WTC11 (cell line): ENCODE measurements around the gene TOR4A. TPM values are rescaled to one million over a fixed set of nuclear protein-coding genes. Genes with fewer than 3 reads are reported as not detected.
A peak's percentile ranks its signal among the peaks of the same experiment; 100 is the strongest.

Source experiments
- ATAC-seq: fragments of 200-7000 bp; cut with Tn5 transposase; 2 replicates; pipeline ENCODE4 v1.10.0; 2021; ENCODE audit warnings: mild to moderate bottlenecking, moderate library complexity
- CTCF ChIA-PET: fragments of 300-600 bp; sonication (Branson Sonifier 250); formaldehyde crosslinking; loops from one replicate; lab custom pipeline; 2021; ENCODE audit warnings: antibody characterized with exemption; lab: Charles Lee
- POLR2A ChIA-PET: fragments of 350-600 bp; sonication (Branson Sonifier 250); formaldehyde crosslinking; loops from one replicate; lab custom pipeline; 2021; ENCODE audit warnings: antibody characterized with exemption; lab: Charles Lee
- DNase-seq: peaks from one replicate; pipeline ENCODE4 v3.0.0; 2021; ENCODE audit warnings: low spot score
- H3K27ac Mint-ChIP-seq: 2 replicates; pipeline ENCODE4 v1.8.0; 2021; ENCODE audit warnings: mixed read lengths
- H3K27me3 Mint-ChIP-seq: 2 replicates; pipeline ENCODE4 v1.8.0; 2021; ENCODE audit warnings: low read depth, mild to moderate bottlenecking, moderate library complexity, mixed read lengths
- H3K36me3 Mint-ChIP-seq: 2 replicates; pipeline ENCODE4 v1.8.0; 2021; ENCODE audit warnings: mixed read lengths
- H3K4me1 Mint-ChIP-seq: 2 replicates; pipeline ENCODE4 v1.8.0; 2022; ENCODE audit warnings: mixed read lengths
- H3K4me3 Mint-ChIP-seq: 2 replicates; pipeline ENCODE4 v1.8.0; 2021; ENCODE audit warnings: mild to moderate bottlenecking, moderate library complexity, mixed read lengths
- H3K9me3 Mint-ChIP-seq: 2 replicates; pipeline ENCODE4 v1.8.0; 2021; ENCODE audit warnings: mixed read lengths
- FOXP1 ChIP-seq: sonication (generic); formaldehyde crosslinking; IDR thresholded peaks from 2 replicates; pipeline ENCODE4 v1.8.0; 2022; ENCODE audit warnings: missing genetic modification reagents, mild to moderate bottlenecking, moderate library complexity, borderline replicate concordance
- MYBL2 ChIP-seq: sonication (generic); formaldehyde crosslinking; IDR thresholded peaks from 2 replicates; pipeline ENCODE4 v1.8.1; 2023; ENCODE audit warnings: mild to moderate bottlenecking, moderate library complexity, missing genetic modification reagents
- NFATC4 ChIP-seq: fragments of 250-450 bp; sonication (Bioruptor Pico); IDR thresholded peaks from 2 replicates; pipeline ENCODE4 v1.9.0; 2021; ENCODE audit warnings: mild to moderate bottlenecking
- NFE2L1 ChIP-seq: sonication (generic); formaldehyde crosslinking; IDR thresholded peaks from 2 replicates; pipeline ENCODE4 v1.8.1; 2023; ENCODE audit warnings: missing genetic modification reagents
- NR1H2 ChIP-seq: sonication (generic); formaldehyde crosslinking; IDR thresholded peaks from 2 replicates; pipeline ENCODE4 v1.9.0; 2021; ENCODE audit warnings: mild to moderate bottlenecking, moderate library complexity, missing genetic modification reagents
- RORB ChIP-seq: fragments of 250-450 bp; sonication (Bioruptor Pico); IDR thresholded peaks from 2 replicates; pipeline ENCODE4 v1.9.0; 2021; ENCODE audit warnings: mild to moderate bottlenecking
- SMAD3 ChIP-seq: sonication (generic); formaldehyde crosslinking; IDR thresholded peaks from 2 replicates; pipeline ENCODE4 v1.8.0; 2022; ENCODE audit warnings: missing genetic modification reagents, mild to moderate bottlenecking, borderline replicate concordance
- TEAD4 ChIP-seq: sonication (generic); formaldehyde crosslinking; IDR thresholded peaks from 2 replicates; pipeline ENCODE4 v1.8.0; 2022; ENCODE audit warnings: mild to moderate bottlenecking, missing genetic modification reagents
- ZNF232 ChIP-seq: sonication (generic); formaldehyde crosslinking; IDR thresholded peaks from 2 replicates; pipeline ENCODE4 v1.8.0; 2022; ENCODE audit warnings: mild to moderate bottlenecking, missing genetic modification reagents
- ZNF317 ChIP-seq: sonication (generic); formaldehyde crosslinking; IDR thresholded peaks from 2 replicates; pipeline ENCODE4 v1.8.1; 2023; ENCODE audit warnings: low read depth, mild to moderate bottlenecking, moderate library complexity, missing genetic modification reagents, borderline replicate concordance
- total RNA-seq: library from RNA; stranded (reverse); gene quantifications from 3 replicates; pipeline ENCODE4 v1.2.3, GENCODE V29; 2021
- TF ChIP-seq, protein P1 (sequence below): fragments of 250-450 bp; sonication (Bioruptor Pico); IDR thresholded peaks from 2 replicates; pipeline ENCODE4 v1.9.0; 2021; ENCODE audit warnings: mild to moderate bottlenecking
- TF ChIP-seq, protein P2 (sequence below): sonication (generic); formaldehyde crosslinking; IDR thresholded peaks from 2 replicates; pipeline ENCODE4 v1.8.0; 2022; ENCODE audit warnings: mild to moderate bottlenecking, missing genetic modification reagents
- TF ChIP-seq, protein P3 (sequence below): sonication (generic); formaldehyde crosslinking; IDR thresholded peaks from 2 replicates; pipeline ENCODE4 v1.8.0; 2022; ENCODE audit warnings: mild to moderate bottlenecking, missing genetic modification reagents
- TF ChIP-seq, protein P4 (sequence below): fragments of 250-450 bp; sonication (Bioruptor Pico); conservative IDR thresholded peaks from 2 replicates; pipeline ENCODE4 v1.9.0; 2021; ENCODE audit warnings: mild to moderate bottlenecking

The TOR4A gene
- total RNA-seq, 1 experiment from 2014 or later, result 7.3 TPM

DNA sequence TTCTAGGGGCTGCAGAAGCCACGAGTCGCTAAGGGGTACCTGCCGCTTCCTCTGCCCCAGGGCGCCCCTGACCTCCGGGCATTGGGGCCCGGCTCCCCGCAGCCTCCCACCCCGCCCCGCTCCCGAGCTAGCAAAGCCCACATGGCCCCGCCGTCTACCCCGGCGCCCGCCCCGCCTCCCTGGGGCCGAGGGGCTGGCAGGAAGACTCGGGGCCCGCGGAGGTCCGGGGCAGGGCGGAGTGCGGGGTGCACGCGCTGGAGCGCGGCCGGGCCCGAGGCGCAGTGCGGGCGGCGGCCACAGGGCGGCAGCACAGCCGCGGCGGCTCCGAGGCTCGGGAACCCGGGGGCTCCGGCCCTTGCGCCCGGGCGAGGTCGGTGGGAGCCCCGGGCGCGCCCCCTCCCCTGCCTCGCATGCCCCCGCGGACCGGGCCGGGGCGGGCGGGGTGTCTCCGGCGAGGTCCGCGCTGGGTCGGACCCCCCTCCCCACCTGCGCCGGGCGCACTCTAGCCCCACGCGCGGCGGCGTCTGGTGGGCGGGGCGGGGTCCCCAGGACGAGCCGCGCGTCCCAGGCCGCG, 17.8 kb downstream of the TOR4A start (continued):
- TF ChIP-seq ZNF317 (CRISPR knock-in tag) (no peak), NR1H2 (CRISPR knock-in tag) (no peak)
- TF ChIP-seq, protein P1, sequence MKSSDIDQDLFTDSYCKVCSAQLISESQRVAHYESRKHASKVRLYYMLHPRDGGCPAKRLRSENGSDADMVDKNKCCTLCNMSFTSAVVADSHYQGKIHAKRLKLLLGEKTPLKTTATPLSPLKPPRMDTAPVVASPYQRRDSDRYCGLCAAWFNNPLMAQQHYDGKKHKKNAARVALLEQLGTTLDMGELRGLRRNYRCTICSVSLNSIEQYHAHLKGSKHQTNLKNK, result no peak

DNA sequence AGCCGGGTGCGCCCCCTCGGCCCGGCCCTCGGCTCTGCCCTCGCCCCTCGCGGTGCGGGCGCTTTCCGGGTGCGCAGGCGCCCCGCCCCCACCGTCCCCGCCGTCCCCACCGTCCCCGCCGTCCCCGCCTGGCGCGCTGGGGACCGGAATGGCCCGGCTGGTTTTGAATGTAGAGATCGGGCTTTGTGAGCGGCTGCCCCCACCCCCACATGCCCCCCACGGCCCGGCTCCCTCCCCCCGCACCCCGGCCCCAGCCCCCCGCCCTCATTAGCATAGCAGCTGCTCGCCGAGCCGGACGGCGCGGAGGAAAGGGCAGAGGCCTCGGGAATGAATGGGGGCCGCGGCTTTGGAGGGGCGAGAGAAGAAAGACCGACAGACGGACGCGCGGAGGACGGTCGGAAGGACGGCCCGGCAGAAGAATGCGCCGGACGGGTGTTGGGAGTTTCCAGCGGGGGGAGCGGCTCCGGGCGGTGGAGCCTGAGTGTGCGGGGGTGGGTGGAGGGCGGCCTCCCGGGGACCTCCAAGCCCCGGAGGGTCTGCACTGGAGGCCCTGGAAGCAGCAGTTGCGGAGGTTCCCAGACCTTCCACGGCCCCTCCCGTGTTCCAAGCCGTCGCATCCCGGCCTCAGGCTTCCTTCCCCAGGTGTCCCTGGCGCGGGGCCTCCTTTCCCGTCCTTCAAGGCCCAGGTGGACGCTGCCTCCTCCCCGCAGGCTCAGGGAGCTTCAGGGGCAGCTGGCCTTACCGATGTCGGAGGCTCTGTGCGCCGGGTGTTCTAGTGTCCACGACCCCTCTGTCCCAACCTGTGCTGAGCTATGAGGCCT, 18.5 kb downstream of the TOR4A start:
- CTCF ChIA-PET, result interaction anchor here (0.6 to 3.8 kb wide), 18 partner anchors 9 to 1080 kb away, joined by 3 to 22 read pairs (median 4); partner anchors contain the start of genes ENTPD8, EXD3, NOXA1 and TOR4A
- H3K4me1 Mint-ChIP-seq, result peaks cover 47% of the 10 kb centered on the region
- peaks cover 2% of the 10 kb centered on the region; the same call in 1 of the 2 replicates for H3K36me3 Mint-ChIP-seq
- H3K27me3 Mint-ChIP-seq, result peaks cover 36% of the 10 kb centered on the region
- POLR2A ChIA-PET, result interaction anchor here (1.4 kb wide), 1 partner anchor 30 kb away, joined by 3 read pairs; no protein-coding TSS in a partner anchor
- no peak overlapping the region for H3K27ac Mint-ChIP-seq
- peak; percentile 40 for DNase-seq
- no peak for TF ChIP-seq NFE2L1 (CRISPR knock-in tag)
- TF ChIP-seq, protein P2, sequence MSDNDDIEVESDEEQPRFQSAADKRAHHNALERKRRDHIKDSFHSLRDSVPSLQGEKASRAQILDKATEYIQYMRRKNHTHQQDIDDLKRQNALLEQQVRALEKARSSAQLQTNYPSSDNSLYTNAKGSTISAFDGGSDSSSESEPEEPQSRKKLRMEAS (CRISPR knock-in tag), result 0 out of 2 replicates have a peak, but pooled peaks have one; percentile 11
- TF ChIP-seq FOXP1 (CRISPR knock-in tag), result no peak
- TF ChIP-seq RORB, result no peak
- TF ChIP-seq, all 79 proteins: peak for 1
- Mint-ChIP-seq H3K4me3 (peak overlapping the region; percentile 73), H3K9me3 (peaks cover 4% of the 10 kb centered on the region)
- no peak; the same call in 1 of the 2 replicates for ATAC-seq

DNA sequence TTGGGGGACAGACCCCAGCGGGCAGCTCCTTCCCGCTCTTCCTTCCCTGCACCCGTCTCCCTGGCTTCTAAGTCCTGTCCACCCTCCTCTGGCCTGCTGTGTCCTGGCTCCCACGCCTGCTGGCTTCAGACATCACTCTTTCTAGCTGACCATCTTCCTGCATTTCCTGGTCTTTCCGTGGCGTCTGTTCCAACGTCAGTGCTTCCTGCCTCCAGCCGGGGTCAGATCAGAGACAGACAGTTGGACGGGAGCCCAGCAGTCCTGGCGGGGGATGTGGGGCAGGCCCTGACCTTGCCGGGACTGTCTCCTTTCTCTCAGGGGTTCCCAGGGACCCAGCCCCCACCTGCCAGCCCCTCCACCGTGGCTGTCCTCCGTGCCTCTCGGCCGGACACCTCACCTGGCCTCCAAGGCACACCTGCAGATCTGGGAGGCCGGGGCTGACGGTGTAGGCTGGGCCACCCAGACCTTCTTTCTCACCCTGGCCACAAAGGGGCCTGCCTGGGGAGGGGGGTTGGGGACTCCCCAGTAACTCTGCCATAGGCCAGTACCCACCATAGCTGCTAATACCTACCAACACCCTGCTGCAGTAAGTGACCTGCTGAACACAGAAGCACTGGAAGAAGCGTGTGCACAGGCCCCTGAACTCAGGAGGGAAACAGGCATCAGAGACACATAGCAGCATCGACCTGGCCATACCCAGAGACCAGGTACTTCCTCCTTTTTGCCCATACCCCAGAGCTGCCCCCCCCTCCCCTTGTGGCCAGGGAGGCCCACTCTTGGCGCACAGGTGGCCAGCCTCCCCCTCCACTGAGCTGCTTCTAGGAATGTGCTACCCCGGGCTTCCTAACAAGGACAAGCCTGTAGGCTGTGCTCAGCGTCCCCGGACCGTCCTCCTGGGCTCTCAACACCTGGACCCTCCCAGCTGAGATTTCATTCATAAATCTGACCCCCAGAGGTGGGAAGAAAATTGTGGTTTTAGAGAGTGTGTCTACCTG, 19.4 kb downstream of the TOR4A start:
- Mint-ChIP-seq H3K36me3 (peaks cover 2% of the 10 kb centered on the region; the same call in 1 of the 2 replicates), H3K9me3 (peaks cover 4% of the 10 kb centered on the region), H3K4me3 (peak overlapping the region; percentile 73), H3K27ac (peak overlapping the region; percentile 70; the same call in 1 of the 2 replicates), H3K4me1 (peaks cover 47% of the 10 kb centered on the region), H3K27me3 (peaks cover 36% of the 10 kb centered on the region)
- POLR2A ChIA-PET, result interaction anchor here (1.4 kb wide), 1 partner anchor 31 kb away, joined by 3 read pairs; no protein-coding TSS in a partner anchor
- TF ChIP-seq, protein P3, sequence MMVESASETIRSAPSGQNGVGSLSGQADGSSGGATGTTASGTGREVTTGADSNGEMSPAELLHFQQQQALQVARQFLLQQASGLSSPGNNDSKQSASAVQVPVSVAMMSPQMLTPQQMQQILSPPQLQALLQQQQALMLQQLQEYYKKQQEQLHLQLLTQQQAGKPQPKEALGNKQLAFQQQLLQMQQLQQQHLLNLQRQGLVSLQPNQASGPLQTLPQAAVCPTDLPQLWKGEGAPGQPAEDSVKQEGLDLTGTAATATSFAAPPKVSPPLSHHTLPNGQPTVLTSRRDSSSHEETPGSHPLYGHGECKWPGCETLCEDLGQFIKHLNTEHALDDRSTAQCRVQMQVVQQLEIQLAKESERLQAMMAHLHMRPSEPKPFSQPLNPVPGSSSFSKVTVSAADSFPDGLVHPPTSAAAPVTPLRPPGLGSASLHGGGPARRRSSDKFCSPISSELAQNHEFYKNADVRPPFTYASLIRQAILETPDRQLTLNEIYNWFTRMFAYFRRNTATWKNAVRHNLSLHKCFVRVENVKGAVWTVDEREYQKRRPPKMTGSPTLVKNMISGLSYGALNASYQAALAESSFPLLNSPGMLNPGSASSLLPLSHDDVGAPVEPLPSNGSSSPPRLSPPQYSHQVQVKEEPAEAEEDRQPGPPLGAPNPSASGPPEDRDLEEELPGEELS (CRISPR knock-in tag), result no peak
- TF ChIP-seq MYBL2 (CRISPR knock-in tag), result no peak
- TF ChIP-seq, protein P4, sequence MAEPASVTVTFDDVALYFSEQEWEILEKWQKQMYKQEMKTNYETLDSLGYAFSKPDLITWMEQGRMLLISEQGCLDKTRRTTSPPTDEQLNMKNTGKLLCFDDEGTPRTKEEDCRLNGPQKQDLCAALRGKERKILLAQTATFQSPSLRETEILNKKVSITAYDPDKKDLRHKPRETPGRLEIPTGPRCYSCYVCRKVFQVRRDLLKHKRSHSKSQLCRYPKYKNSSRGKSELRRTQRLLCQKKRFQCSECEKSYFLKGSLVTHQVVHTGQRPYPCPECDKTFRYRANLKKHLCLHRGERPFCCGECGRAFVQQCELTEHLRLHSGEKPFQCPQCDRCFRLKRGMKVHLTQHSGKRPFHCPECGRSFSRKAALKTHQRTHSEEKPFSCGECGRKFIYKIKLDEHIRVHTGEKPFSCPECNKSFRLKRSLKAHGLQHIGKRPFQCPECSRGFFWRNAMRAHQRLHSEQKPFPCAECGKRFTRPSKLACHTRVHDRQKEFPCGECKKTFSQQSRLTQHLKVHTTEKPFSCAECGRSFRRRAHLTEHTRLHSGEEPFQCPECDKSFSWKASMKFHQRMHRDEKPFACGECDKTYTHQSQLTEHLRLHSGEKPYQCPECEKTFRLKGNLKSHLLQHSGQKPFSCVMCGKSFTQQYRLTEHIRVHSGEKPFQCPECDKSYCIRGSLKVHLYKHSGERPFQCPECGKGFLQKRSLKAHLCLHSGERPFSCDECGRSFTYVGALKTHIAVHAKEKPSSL, result no peak
- TF ChIP-seq ZNF232 (CRISPR knock-in tag), result no peak
- TF ChIP-seq SMAD3 (CRISPR knock-in tag), result no peak
- TF ChIP-seq, protein P2 (CRISPR knock-in tag), result 0 out of 2 replicates have a peak, but pooled peaks have one; percentile 3
- TF ChIP-seq TEAD4 (CRISPR knock-in tag), result no peak
- no peak for TF ChIP-seq NFATC4 (CRISPR knock-in tag)
- CTCF ChIA-PET, result interaction anchor here (0.6 to 3.8 kb wide), 14 partner anchors 8 to 149 kb away, joined by 3 to 22 read pairs (median 6); partner anchors contain the start of genes ENTPD8, EXD3, NOXA1 and TOR4A
- DNase-seq, result peak; percentile 17
- ATAC-seq, result no peak
